Kidney epithelial cell (primary cell): ENCODE results near the gene PGBD1. TPM values are rescaled to one million over a fixed set of nuclear protein-coding genes. Genes with fewer than 3 reads are reported as not detected.
A peak's percentile ranks its signal among the peaks of the same experiment; 100 is the strongest.

Experiments used
- DNase-seq: peaks from one replicate; pipeline ENCODE4 v3.0.0-alpha.2; 2010; ENCODE audit warnings: low read depth
- H3K27me3 ChIP-seq: 2 replicates; pipeline ENCODE4 v1.6.0; 2011; ENCODE audit warnings: low read length; ENCODE audit not compliant: control insufficient read depth, insufficient read depth
- H3K36me3 ChIP-seq: 2 replicates; pipeline ENCODE4 v1.5.1; 2011; ENCODE audit warnings: low read length; ENCODE audit not compliant: control insufficient read depth, insufficient read depth
- H3K4me3 ChIP-seq: 2 replicates; pipeline ENCODE4 v1.5.1; 2011; ENCODE audit warnings: low read depth, mild to moderate bottlenecking, control low read depth, low read length
- total RNA-seq: library from RNA; depleted of rRNA; stranded (reverse); fragments of >200 nt; gene quantifications from 2 replicates; pipeline ENCODE4 v1.2.3, GENCODE V29; 2015
- TF ChIP-seq, protein P1 (sequence below): IDR thresholded peaks from 2 replicates; pipeline ENCODE4 v1.5.1; 2011; ENCODE audit warnings: mild to moderate bottlenecking, moderate library complexity, low read length, control low read depth, inconsistent platforms; ENCODE audit not compliant: insufficient read depth, poor library complexity, severe bottlenecking

The PGBD1 gene, protein sequence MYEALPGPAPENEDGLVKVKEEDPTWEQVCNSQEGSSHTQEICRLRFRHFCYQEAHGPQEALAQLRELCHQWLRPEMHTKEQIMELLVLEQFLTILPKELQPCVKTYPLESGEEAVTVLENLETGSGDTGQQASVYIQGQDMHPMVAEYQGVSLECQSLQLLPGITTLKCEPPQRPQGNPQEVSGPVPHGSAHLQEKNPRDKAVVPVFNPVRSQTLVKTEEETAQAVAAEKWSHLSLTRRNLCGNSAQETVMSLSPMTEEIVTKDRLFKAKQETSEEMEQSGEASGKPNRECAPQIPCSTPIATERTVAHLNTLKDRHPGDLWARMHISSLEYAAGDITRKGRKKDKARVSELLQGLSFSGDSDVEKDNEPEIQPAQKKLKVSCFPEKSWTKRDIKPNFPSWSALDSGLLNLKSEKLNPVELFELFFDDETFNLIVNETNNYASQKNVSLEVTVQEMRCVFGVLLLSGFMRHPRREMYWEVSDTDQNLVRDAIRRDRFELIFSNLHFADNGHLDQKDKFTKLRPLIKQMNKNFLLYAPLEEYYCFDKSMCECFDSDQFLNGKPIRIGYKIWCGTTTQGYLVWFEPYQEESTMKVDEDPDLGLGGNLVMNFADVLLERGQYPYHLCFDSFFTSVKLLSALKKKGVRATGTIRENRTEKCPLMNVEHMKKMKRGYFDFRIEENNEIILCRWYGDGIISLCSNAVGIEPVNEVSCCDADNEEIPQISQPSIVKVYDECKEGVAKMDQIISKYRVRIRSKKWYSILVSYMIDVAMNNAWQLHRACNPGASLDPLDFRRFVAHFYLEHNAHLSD
- 4.8 and 6.6 TPM in 2 replicates for total RNA-seq

- TF ChIP-seq, protein P1, sequence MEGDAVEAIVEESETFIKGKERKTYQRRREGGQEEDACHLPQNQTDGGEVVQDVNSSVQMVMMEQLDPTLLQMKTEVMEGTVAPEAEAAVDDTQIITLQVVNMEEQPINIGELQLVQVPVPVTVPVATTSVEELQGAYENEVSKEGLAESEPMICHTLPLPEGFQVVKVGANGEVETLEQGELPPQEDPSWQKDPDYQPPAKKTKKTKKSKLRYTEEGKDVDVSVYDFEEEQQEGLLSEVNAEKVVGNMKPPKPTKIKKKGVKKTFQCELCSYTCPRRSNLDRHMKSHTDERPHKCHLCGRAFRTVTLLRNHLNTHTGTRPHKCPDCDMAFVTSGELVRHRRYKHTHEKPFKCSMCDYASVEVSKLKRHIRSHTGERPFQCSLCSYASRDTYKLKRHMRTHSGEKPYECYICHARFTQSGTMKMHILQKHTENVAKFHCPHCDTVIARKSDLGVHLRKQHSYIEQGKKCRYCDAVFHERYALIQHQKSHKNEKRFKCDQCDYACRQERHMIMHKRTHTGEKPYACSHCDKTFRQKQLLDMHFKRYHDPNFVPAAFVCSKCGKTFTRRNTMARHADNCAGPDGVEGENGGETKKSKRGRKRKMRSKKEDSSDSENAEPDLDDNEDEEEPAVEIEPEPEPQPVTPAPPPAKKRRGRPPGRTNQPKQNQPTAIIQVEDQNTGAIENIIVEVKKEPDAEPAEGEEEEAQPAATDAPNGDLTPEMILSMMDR: no peak
- DNase-seq: peak; percentile 7
- no peaks in the 10 kb centered on the region for H3K27me3 ChIP-seq
These were observed at the start of gene PGBD1 for GRCh38 chr6:28281288-28282064. TSS of gene PGBD1 (plus strand) at chr6:28281572. CDS start at chr6:28283814, 2,242 bp downstream.

DNA sequence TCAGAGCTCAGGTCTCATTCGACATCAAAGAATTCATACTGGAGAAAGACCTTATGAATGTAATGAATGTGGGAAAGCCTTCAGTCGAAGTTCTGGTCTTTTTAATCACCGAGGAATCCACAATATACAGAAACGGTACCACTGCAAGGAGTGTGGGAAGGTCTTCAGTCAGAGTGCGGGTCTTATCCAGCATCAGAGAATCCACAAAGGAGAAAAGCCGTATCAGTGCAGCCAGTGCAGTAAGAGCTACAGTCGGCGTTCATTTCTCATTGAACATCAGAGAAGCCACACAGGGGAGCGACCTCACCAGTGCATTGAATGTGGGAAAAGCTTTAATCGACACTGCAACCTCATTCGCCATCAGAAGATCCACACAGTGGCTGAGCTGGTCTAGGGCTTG lies 48.6 kb upstream of the PGBD1 start:
- Histone ChIP-seq H3K27me3 (no peaks in the 10 kb centered on the region), H3K4me3 (no peak overlapping the region), H3K36me3 (peaks cover 1% of the 10 kb centered on the region)
- TF ChIP-seq, protein P1: no peak
- DNase-seq: no peak

More at GRCh38 chr6:28281288-28282064, at the start of gene PGBD1:
- H3K36me3 ChIP-seq: no peaks in the 10 kb centered on the region
- H3K4me3 ChIP-seq: peak within 1 kb of the TSS; percentile 68

- no peak for DNase-seq
- H3K4me3 ChIP-seq: no peak overlapping the region
- TF ChIP-seq, protein P1: no peak
- peaks cover 1% of the 10 kb centered on the region for H3K36me3 ChIP-seq
- H3K27me3 ChIP-seq: no peaks in the 10 kb centered on the region
These were observed 45.4 kb upstream of the PGBD1 start for GRCh38 chr6:28235912-28236452.

DNA sequence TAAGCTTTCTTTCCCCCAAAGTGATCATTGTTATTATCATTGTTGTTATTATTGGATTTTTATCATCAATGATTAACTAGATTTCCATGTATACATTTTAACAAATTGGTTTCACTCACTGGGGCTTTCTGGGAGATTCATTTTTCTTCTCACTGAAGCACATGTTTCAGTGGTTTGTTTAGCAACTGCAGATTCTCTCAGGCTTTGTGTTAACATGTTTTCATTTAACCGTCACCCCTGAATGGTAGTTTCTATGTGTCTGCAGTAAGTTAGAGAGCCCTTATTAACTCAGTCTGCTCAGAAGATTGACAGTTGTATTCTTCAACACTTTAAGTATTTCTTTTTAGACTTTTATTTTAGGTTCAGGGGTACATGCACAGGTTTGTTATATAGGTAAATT lies 41.7 kb upstream of the PGBD1 start:
- Histone ChIP-seq H3K4me3 (no peak overlapping the region), H3K27me3 (no peaks in the 10 kb centered on the region), H3K36me3 (no peaks in the 10 kb centered on the region)
- TF ChIP-seq, protein P1: no peak
- no peak for DNase-seq

DNA sequence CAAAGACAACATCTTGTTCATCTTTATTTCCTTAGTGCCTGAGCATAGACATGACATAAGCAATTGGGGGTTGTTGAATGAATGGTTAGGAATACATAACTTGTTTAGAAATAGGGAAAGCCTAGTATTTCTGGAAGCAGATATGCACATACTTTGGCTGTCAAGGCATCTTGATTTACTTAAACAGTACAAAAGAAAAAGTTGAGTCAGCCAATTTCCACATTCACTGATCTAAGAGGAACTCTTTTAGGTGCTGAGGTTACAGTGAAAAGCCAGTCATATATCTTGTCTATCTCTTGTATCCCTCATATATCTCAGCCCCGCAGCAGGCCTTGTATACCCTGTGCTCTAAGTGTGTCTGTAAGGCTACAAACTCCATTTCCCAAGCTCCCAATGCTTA lies 40.9 kb upstream of the PGBD1 start:
- TF ChIP-seq, protein P1: no peak
- Histone ChIP-seq H3K27me3 (no peaks in the 10 kb centered on the region), H3K36me3 (no peaks in the 10 kb centered on the region), H3K4me3 (no peak overlapping the region)
- no peak for DNase-seq
